GM12878 (cell line): Measurements from ENCODE around the gene KRTAP4-7. TPM values are rescaled to one million over a fixed set of nuclear protein-coding genes. Genes with fewer than 3 reads are reported as not detected.

Experiments used
- ATAC-seq: fragments of 200-7000 bp; cut with Tn5 transposase; 3 replicates; pipeline ENCODE4 v1.9.1; 2020; ENCODE audit warnings: mild to moderate bottlenecking, moderate library complexity
- BruUV-seq: library from RNA; stranded (reverse); fragments of 400-500 nt; replicated peaks from 2 replicates; lab custom pipeline; 2021; lab: Mats Ljungman, UMichigan
- CTCF ChIA-PET: fragments of 300-600 bp; sonication (Branson Sonifier 250); formaldehyde crosslinking; extraction: SDS; loops from one replicate; lab custom pipeline; 2021; ENCODE audit warnings: inconsistent platforms; lab: Yijun Ruan, JAX
- POLR2A ChIA-PET: fragments of 350-600 bp; formaldehyde crosslinking; extraction: SDS; loops from one replicate; lab custom pipeline; 2021; ENCODE audit warnings: inconsistent platforms; lab: Charles Lee
- RAD21 ChIA-PET: fragments of 300-600 bp; sonication (Branson Sonifier 250); formaldehyde crosslinking; loops from one replicate; lab custom pipeline; 2023; ENCODE audit warnings: antibody characterized with exemption; ENCODE audit not compliant: unreplicated experiment; lab: Charles Lee
- SMC1A ChIA-PET: fragments of 300-600 bp; sonication (Branson Sonifier 250); formaldehyde crosslinking; loops from one replicate; lab custom pipeline; 2023; ENCODE audit not compliant: unreplicated experiment, uncharacterized antibody; lab: Charles Lee
- DNase-seq: peaks from one replicate; pipeline ENCODE4 v3.0.0-alpha.2; 2011; ENCODE audit warnings: low read depth, low spot score
- FAIRE-seq: peaks from 3 replicates; lab custom pipeline; 2011; peaks lifted over from hg19 to GRCh38; lab: Jason Lieb, UNC
- H2AFZ ChIP-seq: 2 replicates; pipeline ENCODE4 v1.6.0; 2011; ENCODE audit warnings: low read depth, low read length, control low read depth; ENCODE audit not compliant: control insufficient read depth
- H3K27ac ChIP-seq: 2 replicates; pipeline ENCODE4 v1.5.1; 2011; ENCODE audit warnings: control low read depth; ENCODE audit not compliant: control insufficient read depth, insufficient read depth
- H3K27me3 ChIP-seq, 2 experiments: replicated peaks in 1 of 2; 2 replicates each; pipeline versions ENCODE4 v1.6.0 to v1.6.1; 2011; ENCODE audit warnings: low read length in 1 of 2; ENCODE audit not compliant: control insufficient read depth in 2 of 2, insufficient read depth in 2 of 2
- H3K36me3 ChIP-seq, 2 experiments: 2 replicates each; pipeline ENCODE4 v1.5.1; 2011; ENCODE audit warnings: low read length in 1 of 2; ENCODE audit not compliant: control insufficient read depth in 2 of 2, insufficient read depth in 2 of 2
- H3K4me1 ChIP-seq: 2 replicates; pipeline ENCODE4 v1.6.1; 2011; ENCODE audit warnings: mild to moderate bottlenecking, low read length, moderate library complexity, mixed read lengths; ENCODE audit not compliant: control insufficient read depth, insufficient read depth
- H3K4me2 ChIP-seq: 2 replicates; pipeline ENCODE4 v1.6.0; 2011; ENCODE audit warnings: control low read depth; ENCODE audit not compliant: control insufficient read depth, insufficient read depth
- H3K4me3 ChIP-seq: fragments of 200-600 bp; sonication (generic); 2 replicates; pipeline ENCODE4 v1.5.1; 2016
- H3K79me2 ChIP-seq: 2 replicates; pipeline ENCODE4 v1.6.0; 2011; ENCODE audit warnings: low read length; ENCODE audit not compliant: control insufficient read depth, insufficient read depth
- H3K9ac ChIP-seq: 2 replicates; pipeline ENCODE4 v1.8.0; 2011; ENCODE audit warnings: low read length, control low read depth, mixed read lengths; ENCODE audit not compliant: control insufficient read depth, insufficient read depth
- H3K9me3 ChIP-seq: replicated peaks from 3 replicates; pipeline ENCODE4 v1.5.1; 2011; ENCODE audit warnings: mild to moderate bottlenecking, low read length; ENCODE audit not compliant: control insufficient read depth, insufficient read depth
- H4K20me1 ChIP-seq: 2 replicates; pipeline ENCODE4 v1.6.0; 2011; ENCODE audit not compliant: control insufficient read depth, insufficient read depth
- CREB1 ChIP-seq: IDR thresholded peaks from 2 replicates; pipeline ENCODE4 v1.6.1; 2012; ENCODE audit warnings: low read depth, mild to moderate bottlenecking, inconsistent platforms
- DPF2 ChIP-seq: fragments of 450-650 bp; IDR thresholded peaks from 2 replicates; pipeline ENCODE4 v1.6.1; 2017; ENCODE audit warnings: mild to moderate bottlenecking
- IRF4 ChIP-seq: IDR thresholded peaks from 2 replicates; pipeline ENCODE4 v1.6.1; 2011; ENCODE audit warnings: low read depth, low read length
- PKNOX1 ChIP-seq: fragments of 450-650 bp; IDR thresholded peaks from 2 replicates; pipeline ENCODE4 v1.6.1; 2016; ENCODE audit warnings: mild to moderate bottlenecking
- SIX5 ChIP-seq: IDR thresholded peaks from 2 replicates; pipeline ENCODE4 v1.6.1; 2011; ENCODE audit warnings: mild to moderate bottlenecking, low read depth, low read length, moderate library complexity; ENCODE audit not compliant: severe bottlenecking
- ZBTB4 ChIP-seq: fragments of 450-650 bp; formaldehyde crosslinking; IDR thresholded peaks from 2 replicates; pipeline ENCODE4 v1.4.0; 2022; ENCODE audit warnings: mild to moderate bottlenecking, moderate library complexity
- WGBS: methylation state at CpG from one replicate; pipeline ENCODE4 v1.1.6; 2016; ENCODE audit warnings: low lambda C conversion rate; ENCODE audit not compliant: insufficient replicate concordance, insufficient coverage; ENCODE audit errors: missing lambda C conversion rate; 5-methylcytosine and 5-hydroxymethylcytosine counted together
- in situ Hi-C: fragments of 300-500 bp; cut with MboI; formaldehyde crosslinking; loops from 9 replicates; pipeline ENCODE4 v1.14.3; 2018; ENCODE audit warnings: mixed read lengths
- intact Hi-C: fragments of 100-400 bp; cut with micrococcal nuclease; formaldehyde crosslinking; loops from one replicate; pipeline ENCODE4 v1.14.2; 2022; ENCODE audit not compliant: unreplicated experiment
- polyA plus RNA-seq, 11 experiments: library from polyadenylated mRNA; depleted of rRNA in 4 of 11; unstranded in 6 of 11; stranded (reverse) in 5 of 11; fragments of >200 nt; fragmentation: Nextera tagmentation in 4 of 11; fragmentation: Illumina TruSeq in 1 of 11; extraction: Ambion mirVana in 4 of 11; extraction: Trizol in 1 of 11; gene quantifications; 1 replicate in 1 of 11; 2 replicates in 10 of 11; pipeline versions ENCODE4 v1.2.1 to v1.2.3, GENCODE V29; 2011 to 2016; ENCODE audit warnings: inconsistent platforms in 2 of 11, missing spikeins in 2 of 11, low read depth in 1 of 11
- total RNA-seq, 4 experiments: library from RNA; depleted of rRNA in 3 of 4; stranded (reverse); fragments of >200 nt in 3 of 4; fragmentation: Illumina TruSeq in 1 of 4; extraction: Trizol in 1 of 4; gene quantifications; 2 replicates each; pipeline versions ENCODE4 v1.2.1 to v1.2.3, GENCODE V29; 2013 to 2021

KRTAP4-7 gene
- total and polyA plus RNA-seq, 10 of the 15 experiments (the other 5 are each of a cell fraction or from before 2014, with no cell fraction given) = not detected

GRCh38 chr17:41060052-41060604 is 23.8 kb upstream of the KRTAP4-7 start, which contains the start of gene KRTAP2-3:
Gene KRTAP2-3, minus strand, starts transcription at chr17:41060114. Its CDS starts 64 bp downstream, at chr17:41060050.
- CTCF ChIA-PET = no interaction called here

More at GRCh38 chr17:41060052-41060604, 23.8 kb upstream of the KRTAP4-7 start, which contains the start of gene KRTAP2-3:
- Histone ChIP-seq H3K36me3 (no peaks in the 10 kb centered on the region), H3K4me2 (no peak within 1 kb of the TSS), H3K4me1 (no peaks in the 10 kb centered on the region), H3K27me3 (no peaks in the 10 kb centered on the region; a peak in 1 of 4 replicates), H3K9me3 (no peaks in the 10 kb centered on the region), H2AFZ (no peak within 1 kb of the TSS), H3K4me3 (no peak within 1 kb of the TSS), H4K20me1 (no peaks in the 10 kb centered on the region), H3K79me2 (no peaks in the 10 kb centered on the region)
- DNase-seq (no peak), FAIRE-seq (no peak), ATAC-seq (no peak)
- intact Hi-C loops = no loop called here
- BruUV-seq = no TSS peak
- ChIA-PET POLR2A (no interaction called here), SMC1A (no interaction called here), RAD21 (no interaction called here)
- no peak for TF ChIP-seq IRF4
- TF ChIP-seq ZBTB4 (CRISPR knock-in tag) = no peak
- TF ChIP-seq DPF2 = no peak
- no peak for TF ChIP-seq PKNOX1
- no peak for TF ChIP-seq CREB1
- no peak for TF ChIP-seq SIX5
- TF ChIP-seq, all 136 proteins: peak for 0
- no peak within 1 kb of the TSS for H3K9ac ChIP-seq
- in situ Hi-C loops = no loop called here
- WGBS = 23% methylated on average over 6 of the region's 6 CpGs
- no peak within 1 kb of the TSS for H3K27ac ChIP-seq
